ENCODE data around the gene CDC42EP2.

The CDC42EP2 gene

GRCh38 chr11:65362966-65363365 is 48.3 kb downstream of the CDC42EP2 start:
- no peak for DNase-seq

GRCh38 chr11:65363770-65364169 is 49.1 kb downstream of the CDC42EP2 start:
- DNase-seq = no peak

- no peak for DNase-seq
Measured at GRCh38 chr11:65366340-65366773, 51.7 kb downstream of the CDC42EP2 start.

DNA sequence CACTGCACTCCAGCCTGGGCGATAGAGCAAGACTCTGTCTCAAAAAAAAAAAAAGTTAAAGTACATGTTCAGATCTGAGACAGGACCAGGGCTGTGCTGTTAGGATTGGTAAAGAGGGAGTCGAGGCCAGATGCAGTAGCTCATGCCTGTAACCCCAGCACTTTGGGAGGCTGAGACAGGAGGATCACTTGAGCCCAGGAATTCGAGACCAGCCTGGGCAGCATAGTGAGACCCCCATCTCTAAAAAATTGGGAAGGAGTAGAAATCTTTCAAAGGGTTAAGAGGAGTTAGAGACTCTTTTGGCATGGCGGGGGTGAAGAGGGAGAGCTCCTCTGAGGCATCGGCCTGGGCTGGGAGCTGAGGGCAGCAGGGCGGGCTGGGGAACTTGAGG is 56.0 kb downstream of the CDC42EP2 start:
- no peak for DNase-seq
